Stimulated activated CD8-positive, alpha-beta memory T cell treated with anti-CD3 and anti-CD28 coated beads, Interleukin-7, amount 100 ng/mL, for 4 hours (primary cell): Measurements from ENCODE around the gene EFNA1.

Experiments
- DNase-seq, 2 donors: peaks; one replicate each; pipeline ENCODE4 v3.0.0-alpha.2; 2020; ENCODE audit warnings: low read depth in 2 of 2

EFNA1 gene, protein sequence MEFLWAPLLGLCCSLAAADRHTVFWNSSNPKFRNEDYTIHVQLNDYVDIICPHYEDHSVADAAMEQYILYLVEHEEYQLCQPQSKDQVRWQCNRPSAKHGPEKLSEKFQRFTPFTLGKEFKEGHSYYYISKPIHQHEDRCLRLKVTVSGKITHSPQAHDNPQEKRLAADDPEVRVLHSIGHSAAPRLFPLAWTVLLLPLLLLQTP

DNA sequence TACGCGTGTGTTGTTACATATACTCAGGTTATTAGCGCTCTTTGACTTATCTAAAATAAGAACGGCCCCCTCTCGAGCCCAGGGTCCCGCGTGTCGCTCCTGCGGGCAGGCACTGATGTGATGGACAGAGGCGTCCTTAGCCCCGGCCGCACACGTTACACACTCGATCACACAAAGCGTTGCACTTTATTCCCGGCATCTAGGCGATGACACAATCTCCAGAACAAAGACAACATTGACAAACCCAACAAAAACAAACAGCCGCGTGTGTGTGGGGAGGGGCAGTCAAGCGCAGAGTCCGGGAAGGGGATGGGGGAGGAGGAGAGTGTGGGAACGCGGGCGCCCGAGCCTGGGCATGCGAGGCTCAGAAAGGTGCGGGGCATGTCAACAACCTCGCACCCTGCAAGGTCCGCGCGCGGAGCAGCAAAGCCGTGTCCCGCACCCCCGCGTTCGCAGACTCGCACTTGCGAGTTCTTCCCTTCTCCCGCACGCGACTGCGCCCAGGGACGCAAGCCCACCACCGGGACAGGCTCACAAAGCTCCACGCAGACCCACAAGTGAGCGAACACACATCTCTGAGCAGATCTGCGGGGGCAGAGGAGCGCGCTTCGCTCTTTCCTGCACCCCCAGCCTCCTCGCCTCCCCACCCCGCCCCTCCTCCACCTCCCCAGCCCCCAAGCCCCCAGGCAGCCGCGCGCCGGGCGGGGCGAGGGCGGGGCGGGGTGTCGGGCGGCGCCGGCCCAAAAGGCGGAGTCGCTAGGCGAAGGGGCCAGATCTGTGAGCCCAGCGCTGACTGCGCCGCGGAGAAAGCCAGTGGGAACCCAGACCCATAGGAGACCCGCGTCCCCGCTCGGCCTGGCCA, at the start of gene EFNA1:
TSS of gene EFNA1 (plus strand) at position 772 of the 862 bp plus-strand sequence. CDS start 102 bp downstream, outside the sequence.
- peak in 1 of 2 donors; percentile 38 for DNase-seq

DNA sequence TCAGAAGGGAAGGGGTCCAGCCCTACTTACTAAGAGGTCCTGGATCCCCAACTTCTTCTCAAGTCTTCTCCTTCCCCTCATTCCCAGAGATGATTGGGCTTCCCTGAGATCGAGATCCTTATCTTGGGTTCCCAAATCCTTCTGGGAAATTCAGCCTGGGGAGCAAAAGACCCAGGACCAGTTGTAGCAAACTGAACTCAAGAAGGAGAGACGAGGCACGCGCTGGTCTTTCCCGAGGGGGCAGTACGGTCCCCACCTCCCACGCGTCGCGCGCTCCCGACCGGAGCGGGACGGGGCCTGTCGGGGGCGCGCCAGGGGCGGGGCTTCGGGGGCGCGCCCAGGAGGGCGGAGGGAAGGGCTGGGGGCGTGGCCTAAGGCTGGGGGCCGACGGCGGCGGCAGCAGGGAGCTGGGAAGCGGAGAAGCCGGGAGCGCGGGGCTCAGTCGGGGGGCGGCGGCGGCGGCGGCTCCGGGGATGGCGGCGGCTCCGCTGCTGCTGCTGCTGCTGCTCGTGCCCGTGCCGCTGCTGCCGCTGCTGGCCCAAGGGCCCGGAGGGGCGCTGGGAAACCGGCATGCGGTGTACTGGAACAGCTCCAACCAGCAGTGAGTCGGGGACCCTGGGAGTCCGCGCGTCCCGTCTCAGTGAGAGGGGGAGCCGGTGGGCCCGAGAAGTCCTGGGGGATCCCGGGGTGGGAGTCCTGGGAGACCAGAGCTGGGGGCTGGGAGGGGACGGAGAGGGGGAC, 49.0 kb upstream of the EFNA1 start, which contains the start of gene EFNA3:
TSS of gene EFNA3 (plus strand) at position 369 of the 741 bp plus-strand sequence. CDS start at position 474, 105 bp downstream.
- DNase-seq: peak in 1 of 2 donors; percentile 54

DNA sequence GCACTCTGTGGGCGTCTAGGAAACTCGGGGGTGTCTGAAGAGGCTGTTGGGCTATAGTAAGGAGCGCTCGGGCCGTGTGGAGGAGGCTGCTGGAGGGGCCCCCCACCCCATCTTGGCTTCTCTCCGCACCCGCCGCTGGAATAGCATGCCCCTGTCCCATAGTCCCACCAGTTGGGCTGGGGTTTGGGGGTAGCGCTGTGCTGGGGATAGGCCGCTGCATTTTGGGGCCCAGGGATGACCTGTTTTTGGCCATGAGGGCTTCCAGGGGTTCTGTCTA, 48.5 kb upstream of the EFNA1 start:
- DNase-seq: no peak

GRCh38 chr1:155079487-155080311, 48.0 kb upstream of the EFNA1 start:
- DNase-seq: peak in 1 of 2 donors; percentile 8

DNA sequence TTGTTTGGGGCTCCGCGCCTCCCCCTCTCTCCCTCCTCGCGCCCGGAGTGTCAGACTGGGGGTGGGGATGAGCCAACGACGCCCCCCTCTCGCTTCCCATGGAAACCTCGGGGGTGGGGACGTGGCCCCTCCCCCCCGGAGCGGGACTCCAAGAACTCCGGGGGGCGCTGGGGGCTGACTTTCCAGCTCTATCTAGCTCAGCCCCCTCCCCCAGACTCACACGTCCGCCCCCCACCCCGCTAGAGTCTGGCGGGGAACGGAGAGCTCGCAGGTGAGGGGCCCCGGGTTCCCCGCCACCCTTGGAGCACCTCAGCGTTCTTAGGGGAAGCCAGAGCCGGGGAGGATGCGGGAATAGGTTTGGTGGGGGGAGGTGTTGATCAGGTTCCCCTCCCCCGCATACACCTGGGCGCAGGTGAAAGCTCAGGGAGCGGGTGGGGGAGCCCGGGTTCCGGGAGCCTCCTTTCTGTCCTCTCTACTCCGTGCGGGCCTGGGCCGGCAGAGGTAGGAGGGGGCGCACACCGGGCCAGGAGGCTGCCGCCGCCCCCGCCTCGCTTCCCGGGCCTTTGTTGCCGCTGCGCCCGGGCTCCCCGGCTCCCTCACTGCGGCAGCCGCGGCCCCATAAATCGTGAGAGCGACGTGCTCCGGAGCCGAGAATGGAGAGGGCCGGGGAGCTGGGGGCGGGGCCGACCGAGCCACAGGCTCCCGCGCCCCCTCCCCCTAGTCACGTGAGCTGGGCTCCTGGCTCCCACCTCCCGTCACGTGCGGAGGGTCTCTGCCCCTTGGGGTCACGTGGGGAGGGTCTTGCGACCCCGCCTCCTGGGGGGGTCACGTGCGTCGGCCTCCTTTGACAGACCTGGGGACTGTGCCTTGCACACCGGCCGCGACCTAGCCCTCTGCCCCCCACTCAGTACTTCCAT, 47.1 kb upstream of the EFNA1 start:
- DNase-seq: peak in 1 of 2 donors; percentile 17

- DNase-seq: peak in 1 of 2 donors; percentile 23
Observed at GRCh38 chr1:155081472-155082300, 46.0 kb upstream of the EFNA1 start.

DNA sequence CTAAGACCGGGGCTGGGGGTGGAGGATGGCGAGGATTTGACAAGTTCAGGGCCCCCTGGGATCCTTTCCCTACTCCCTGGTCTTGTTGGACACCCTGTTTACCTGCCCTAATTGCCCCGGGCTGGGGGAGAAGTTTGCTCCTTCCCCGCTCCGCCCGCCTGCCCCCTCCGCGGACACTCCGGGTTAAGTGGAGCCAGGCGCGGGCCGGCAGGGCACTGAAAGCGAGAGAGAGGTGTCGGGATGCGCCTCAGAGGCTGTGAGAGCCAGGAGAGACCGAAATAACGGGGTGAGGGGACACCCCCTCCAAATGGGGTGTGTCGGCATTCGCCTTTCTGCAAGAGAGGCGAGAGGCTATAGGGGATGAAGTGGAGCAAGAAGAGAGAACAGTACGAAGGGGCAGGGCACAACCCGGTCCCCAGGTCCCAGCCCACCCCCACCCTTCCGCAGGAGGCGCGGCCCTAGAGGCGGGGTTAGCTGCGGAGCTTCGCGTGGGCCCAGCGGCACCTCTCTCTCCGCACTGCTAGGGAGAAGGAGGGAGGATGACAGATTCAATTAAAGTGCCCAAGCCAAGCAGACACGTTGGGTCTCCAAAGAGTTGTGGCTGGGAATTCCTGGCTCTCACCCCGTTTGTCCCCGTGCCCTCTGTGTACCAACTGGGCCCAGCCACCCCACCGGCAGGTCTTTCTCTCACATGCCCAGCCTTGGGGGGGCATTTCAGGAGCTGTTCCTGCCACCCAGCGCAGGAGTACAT, 45.2 kb upstream of the EFNA1 start:
- DNase-seq: peak in 1 of 2 donors; percentile 29

GRCh38 chr1:155083052-155083541, 44.6 kb upstream of the EFNA1 start:
- DNase-seq: no peak

GRCh38 chr1:155083865-155084721, 43.6 kb upstream of the EFNA1 start:
- no peak for DNase-seq

DNA sequence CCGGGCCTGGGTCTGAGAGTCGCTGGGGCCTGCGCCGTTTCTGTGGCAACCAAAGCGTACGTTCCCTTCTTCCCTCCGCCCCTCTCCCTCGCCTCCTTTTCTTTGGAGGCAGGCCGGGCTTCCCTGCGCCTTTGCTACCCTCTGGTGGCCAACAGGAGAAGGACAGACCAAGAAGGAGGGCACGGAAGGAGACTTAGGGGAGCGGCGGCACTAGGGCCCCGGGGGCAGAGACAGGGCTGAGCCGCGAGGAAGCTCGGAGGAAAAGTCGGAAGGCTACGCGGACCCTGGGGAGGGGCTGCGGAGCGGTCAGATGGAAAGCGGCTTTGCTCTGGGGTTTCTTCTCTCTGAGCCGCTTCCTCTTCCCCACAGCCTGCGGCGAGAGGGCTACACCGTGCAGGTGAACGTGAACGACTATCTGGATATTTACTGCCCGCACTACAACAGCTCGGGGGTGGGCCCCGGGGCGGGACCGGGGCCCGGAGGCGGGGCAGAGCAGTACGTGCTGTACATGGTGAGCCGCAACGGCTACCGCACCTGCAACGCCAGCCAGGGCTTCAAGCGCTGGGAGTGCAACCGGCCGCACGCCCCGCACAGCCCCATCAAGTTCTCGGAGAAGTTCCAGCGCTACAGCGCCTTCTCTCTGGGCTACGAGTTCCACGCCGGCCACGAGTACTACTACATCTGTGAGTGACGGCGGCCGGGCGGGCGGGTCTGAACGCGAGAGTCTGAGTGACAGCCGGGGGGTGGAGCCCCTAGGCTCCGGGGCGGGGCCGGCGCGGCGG, 42.8 kb upstream of the EFNA1 start:
- DNase-seq: peak; percentile 82 to 87

DNA sequence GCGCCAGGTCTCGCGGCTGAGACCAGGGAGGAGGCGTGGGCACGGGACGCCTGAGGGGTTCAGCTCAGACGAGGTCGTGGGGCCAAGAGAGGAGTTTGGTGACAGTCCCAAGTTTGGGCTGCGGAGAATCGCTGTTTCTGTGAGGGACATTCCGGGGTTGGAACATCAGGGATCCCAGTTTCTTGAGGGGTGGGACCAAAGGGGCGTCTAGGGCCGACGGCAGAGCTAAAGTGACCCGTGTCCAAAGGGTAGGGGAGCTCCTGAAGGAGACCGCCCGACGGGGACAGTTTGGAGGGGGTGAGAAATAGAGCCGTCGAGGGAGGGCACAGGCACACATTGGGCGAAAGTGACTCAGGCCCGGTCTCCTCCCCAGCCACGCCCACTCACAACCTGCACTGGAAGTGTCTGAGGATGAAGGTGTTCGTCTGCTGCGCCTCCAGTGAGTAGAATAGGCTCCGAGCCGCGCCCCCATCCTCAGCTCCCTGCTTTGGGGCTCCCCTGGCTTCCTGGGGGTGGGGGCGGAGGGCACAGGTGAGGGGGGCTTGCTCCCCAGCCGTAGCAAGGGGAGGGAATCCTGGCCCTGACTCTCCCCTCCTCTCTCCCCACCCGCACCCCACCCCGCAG, 42.1 kb upstream of the EFNA1 start:
- peak; percentile 77 to 78 for DNase-seq

DNA sequence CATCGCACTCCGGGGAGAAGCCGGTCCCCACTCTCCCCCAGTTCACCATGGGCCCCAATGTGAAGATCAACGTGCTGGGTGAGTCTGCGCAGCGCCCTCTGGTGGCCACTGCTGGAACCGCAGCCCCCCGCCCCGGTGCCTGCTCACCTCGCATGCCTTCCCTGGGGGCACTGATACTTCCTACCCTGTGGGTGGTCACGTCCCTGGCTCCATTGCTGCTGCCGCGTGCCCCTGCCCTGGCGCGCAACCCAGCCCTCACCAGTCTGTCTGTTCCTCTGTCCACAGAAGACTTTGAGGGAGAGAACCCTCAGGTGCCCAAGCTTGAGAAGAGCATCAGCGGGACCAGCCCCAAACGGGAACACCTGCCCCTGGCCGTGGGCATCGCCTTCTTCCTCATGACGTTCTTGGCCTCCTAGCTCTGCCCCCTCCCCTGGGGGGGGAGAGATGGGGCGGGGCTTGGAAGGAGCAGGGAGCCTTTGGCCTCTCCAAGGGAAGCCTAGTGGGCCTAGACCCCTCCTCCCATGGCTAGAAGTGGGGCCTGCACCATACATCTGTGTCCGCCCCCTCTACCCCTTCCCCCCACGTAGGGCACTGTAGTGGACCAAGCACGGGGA, 41.4 kb upstream of the EFNA1 start:
- peak; percentile 49 to 67 for DNase-seq

DNA sequence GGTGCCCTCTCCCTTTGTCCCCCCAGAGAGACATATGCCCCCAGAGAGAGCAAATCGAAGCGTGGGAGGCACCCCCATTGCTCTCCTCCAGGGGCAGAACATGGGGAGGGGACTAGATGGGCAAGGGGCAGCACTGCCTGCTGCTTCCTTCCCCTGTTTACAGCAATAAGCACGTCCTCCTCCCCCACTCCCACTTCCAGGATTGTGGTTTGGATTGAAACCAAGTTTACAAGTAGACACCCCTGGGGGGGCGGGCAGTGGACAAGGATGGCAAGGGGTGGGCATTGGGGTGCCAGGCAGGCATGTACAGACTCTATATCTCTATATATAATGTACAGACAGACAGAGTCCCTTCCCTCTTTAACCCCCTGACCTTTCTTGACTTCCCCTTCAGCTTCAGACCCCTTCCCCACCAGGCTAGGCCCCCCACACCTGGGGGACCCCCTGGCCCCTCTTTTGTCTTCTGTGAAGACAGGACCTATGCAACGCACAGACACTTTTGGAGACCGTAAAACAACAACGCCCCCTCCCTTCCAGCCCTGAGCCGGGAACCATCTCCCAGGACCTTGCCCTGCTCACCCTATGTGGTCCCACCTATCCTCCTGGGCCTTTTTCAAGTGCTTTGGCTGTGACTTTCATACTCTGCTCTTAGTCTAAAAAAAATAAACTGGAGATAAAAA, 40.7 kb upstream of the EFNA1 start:
- DNase-seq: no peak

DNA sequence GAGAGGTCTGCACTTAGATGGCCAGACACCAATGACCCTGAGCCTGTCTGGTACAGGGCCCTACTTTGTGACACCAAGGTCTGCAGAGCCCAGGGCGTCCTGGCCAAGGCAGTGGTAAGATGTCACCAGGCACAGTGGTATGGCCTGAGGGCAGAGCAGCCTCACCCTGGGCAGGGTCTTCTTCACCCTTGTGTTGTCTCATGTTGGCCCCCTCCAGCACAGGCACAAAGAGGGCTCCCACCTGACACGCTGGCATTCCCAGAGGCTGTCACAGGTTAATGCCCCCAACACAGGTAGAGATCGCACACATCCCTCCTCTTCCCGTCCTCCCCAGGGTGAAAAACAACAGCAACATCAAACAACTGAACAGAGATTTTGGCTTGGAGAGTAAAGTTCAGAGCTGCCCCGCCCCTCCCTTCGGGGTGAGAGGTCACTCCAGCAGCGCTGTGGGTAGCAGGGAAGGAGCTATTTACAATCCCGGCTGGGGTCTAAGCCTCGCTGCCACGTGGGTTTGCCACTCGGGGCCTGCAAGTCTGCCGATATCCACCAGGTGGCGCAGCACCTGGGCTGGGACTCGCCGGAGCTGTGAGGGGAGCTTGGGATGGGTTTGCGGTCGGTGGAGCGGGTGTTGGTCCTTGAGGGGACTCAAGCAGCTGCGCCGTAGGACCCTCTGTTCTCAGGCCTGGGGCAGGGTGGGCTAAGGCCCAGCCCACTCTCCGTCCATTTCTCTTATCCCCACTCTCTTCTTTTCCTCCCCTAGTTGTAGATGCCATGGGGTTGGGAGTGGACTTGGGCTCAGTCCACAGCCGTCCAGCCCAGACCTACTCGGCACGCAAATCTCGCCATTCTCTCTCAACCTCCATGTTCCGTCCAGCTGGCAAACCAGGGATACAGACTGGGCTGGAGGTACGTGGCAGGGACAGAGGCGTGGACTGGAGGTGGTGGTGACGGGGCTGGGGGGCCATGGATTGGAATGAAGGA, 36.3 kb upstream of the EFNA1 start:
- DNase-seq: peak; percentile 62 to 65
